KMS-11 (cell line): ENCODE measurements around the gene KCNK17.

Source experiments
- H2AFZ ChIP-seq: fragments of 200-600 bp; sonication (generic); 2 replicates; pipeline ENCODE4 v1.6.1; 2016; ENCODE audit warnings: antibody characterized with exemption, mixed run types, low read depth
- H3K27ac ChIP-seq: fragments of 200-600 bp; sonication (generic); 2 replicates; pipeline ENCODE4 v1.6.1; 2016; ENCODE audit warnings: mild to moderate bottlenecking, mixed run types
- H3K27me3 ChIP-seq: fragments of 200-600 bp; sonication (generic); 2 replicates; pipeline ENCODE4 v1.6.1; 2017; ENCODE audit warnings: mild to moderate bottlenecking, low read depth, mixed run types, moderate library complexity; ENCODE audit not compliant: insufficient read depth
- H3K36me3 ChIP-seq: fragments of 200-600 bp; sonication (generic); 2 replicates; pipeline ENCODE4 v1.6.1; 2017; ENCODE audit warnings: mild to moderate bottlenecking, mixed run types; ENCODE audit not compliant: insufficient read depth
- H3K4me1 ChIP-seq: fragments of 200-600 bp; sonication (generic); 2 replicates; pipeline ENCODE4 v1.6.1; 2016; ENCODE audit warnings: mild to moderate bottlenecking, low read depth, mixed run types; ENCODE audit not compliant: poor library complexity, severe bottlenecking
- H3K4me2 ChIP-seq: fragments of 200-600 bp; sonication (generic); 2 replicates; pipeline ENCODE4 v1.7.0; 2016; ENCODE audit warnings: mild to moderate bottlenecking, mixed run types
- H3K4me3 ChIP-seq: fragments of 200-600 bp; sonication (generic); IDR thresholded peaks from 2 replicates; pipeline ENCODE4 v1.6.1; 2017; ENCODE audit warnings: low read depth, low read length, mixed read lengths; ENCODE audit not compliant: insufficient read depth
- H3K79me2 ChIP-seq: fragments of 200-600 bp; sonication (generic); 2 replicates; pipeline ENCODE4 v1.6.1; 2016; ENCODE audit warnings: low read depth, mixed run types; ENCODE audit not compliant: insufficient read depth
- H3K9ac ChIP-seq: fragments of 200-600 bp; sonication (generic); 2 replicates; pipeline ENCODE4 v1.6.1; 2016; ENCODE audit warnings: mild to moderate bottlenecking, mixed run types
- H4K20me1 ChIP-seq: fragments of 200-600 bp; sonication (generic); 2 replicates; pipeline ENCODE4 v1.6.1; 2016; ENCODE audit warnings: mild to moderate bottlenecking, mixed run types; ENCODE audit not compliant: insufficient read depth
- TF ChIP-seq, protein P1 (sequence below): fragments of 200-600 bp; sonication (generic); conservative IDR thresholded peaks from 2 replicates; pipeline ENCODE4 v1.6.1; 2017; ENCODE audit warnings: low read depth, mild to moderate bottlenecking, antibody characterized with exemption, low read length, moderate library complexity, mixed read lengths

KCNK17 gene

DNA sequence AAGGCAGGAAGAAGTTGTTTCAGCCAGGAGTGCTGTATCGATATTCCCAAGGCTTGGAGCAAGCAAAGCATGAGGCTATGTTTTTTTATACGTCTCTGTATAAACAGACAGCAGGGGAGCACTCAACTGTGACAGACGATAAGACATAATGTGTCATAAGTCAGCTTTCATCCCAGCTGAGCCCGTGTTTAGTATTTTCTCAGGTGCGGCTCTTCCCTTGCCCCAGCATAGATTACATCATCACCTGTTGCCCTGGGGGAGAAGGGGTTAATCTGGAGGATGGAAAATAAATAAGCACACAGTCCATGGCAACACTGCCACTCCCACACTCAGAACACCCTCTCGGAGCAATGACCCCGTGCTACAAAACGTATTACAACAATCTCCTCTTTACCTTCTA is 62.8 kb downstream of the KCNK17 start:
- Histone ChIP-seq H3K27ac (no peak overlapping the region), H3K4me3 (no peak overlapping the region), H3K36me3 (no peaks in the 10 kb centered on the region), H4K20me1 (no peaks in the 10 kb centered on the region), H3K27me3 (no peaks in the 10 kb centered on the region), H3K9ac (no peak overlapping the region), H2AFZ (no peak overlapping the region), H3K79me2 (no peaks in the 10 kb centered on the region), H3K4me2 (no peak overlapping the region), H3K4me1 (peaks cover 5% of the 10 kb centered on the region)
- TF ChIP-seq, protein P1, sequence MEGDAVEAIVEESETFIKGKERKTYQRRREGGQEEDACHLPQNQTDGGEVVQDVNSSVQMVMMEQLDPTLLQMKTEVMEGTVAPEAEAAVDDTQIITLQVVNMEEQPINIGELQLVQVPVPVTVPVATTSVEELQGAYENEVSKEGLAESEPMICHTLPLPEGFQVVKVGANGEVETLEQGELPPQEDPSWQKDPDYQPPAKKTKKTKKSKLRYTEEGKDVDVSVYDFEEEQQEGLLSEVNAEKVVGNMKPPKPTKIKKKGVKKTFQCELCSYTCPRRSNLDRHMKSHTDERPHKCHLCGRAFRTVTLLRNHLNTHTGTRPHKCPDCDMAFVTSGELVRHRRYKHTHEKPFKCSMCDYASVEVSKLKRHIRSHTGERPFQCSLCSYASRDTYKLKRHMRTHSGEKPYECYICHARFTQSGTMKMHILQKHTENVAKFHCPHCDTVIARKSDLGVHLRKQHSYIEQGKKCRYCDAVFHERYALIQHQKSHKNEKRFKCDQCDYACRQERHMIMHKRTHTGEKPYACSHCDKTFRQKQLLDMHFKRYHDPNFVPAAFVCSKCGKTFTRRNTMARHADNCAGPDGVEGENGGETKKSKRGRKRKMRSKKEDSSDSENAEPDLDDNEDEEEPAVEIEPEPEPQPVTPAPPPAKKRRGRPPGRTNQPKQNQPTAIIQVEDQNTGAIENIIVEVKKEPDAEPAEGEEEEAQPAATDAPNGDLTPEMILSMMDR = no peak

DNA sequence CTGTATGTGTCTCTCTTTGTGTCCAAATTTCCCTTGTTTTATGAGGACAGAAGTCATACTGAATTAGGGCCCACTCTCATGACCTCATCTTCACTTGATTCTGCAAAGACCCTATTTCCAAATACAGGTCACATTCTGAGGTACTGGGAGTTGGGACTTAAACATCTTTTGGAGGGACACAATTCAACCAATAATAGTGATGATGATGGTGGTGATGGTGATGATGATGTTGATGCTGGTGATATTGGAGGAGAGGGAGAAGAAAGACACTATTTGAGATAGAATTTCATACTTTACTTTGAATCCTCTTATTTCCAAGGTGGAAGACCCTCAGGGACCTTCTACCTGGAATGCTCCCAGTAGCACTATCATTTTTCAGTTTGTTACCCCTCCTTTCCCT is 63.7 kb downstream of the KCNK17 start:
- Histone ChIP-seq H4K20me1 (no peaks in the 10 kb centered on the region), H3K27me3 (no peaks in the 10 kb centered on the region), H3K36me3 (no peaks in the 10 kb centered on the region), H2AFZ (no peak overlapping the region), H3K9ac (no peak overlapping the region), H3K4me2 (no peak overlapping the region), H3K4me3 (no peak overlapping the region), H3K79me2 (no peaks in the 10 kb centered on the region), H3K27ac (no peak overlapping the region), H3K4me1 (peaks cover 5% of the 10 kb centered on the region)
- TF ChIP-seq, protein P1 = no peak

DNA sequence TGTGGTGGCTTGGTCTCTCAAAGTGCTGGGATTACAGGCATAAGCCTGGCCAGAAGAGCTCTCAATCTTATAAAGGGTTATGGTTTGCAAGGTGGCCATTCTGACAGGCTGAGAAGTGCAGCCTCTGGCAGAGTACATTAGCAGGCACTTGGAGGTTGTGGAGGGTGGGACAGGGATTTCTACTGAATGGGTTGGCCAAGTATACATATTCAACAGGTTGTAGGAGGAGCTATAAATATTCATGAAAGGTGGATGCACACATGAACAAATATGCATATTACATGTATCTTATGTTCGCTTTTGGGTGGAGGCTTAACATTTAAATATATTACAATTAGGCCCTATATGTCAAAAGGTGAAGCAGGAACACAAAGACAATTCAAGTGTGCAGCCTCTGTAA is 64.9 kb downstream of the KCNK17 start:
- TF ChIP-seq, protein P1 = no peak

More for the DNA sequence above, 64.9 kb downstream of the KCNK17 start:
- Histone ChIP-seq H3K36me3 (no peaks in the 10 kb centered on the region), H2AFZ (no peak overlapping the region), H3K27me3 (no peaks in the 10 kb centered on the region), H3K4me2 (no peak overlapping the region), H4K20me1 (no peaks in the 10 kb centered on the region), H3K4me1 (peaks cover 5% of the 10 kb centered on the region), H3K79me2 (no peaks in the 10 kb centered on the region), H3K4me3 (no peak overlapping the region), H3K27ac (no peak overlapping the region), H3K9ac (no peak overlapping the region)
